ENCODE measurements around the gene SFRP2. TPM values are rescaled to one million over a fixed set of nuclear protein-coding genes. Genes with fewer than 3 reads are reported as not detected.

Gene SFRP2
- total and polyA plus RNA-seq, 2 donors (not counting 1 experiment from before 2014, with no cell fraction given) = under 0.01 TPM; not detected in 1

GRCh38 chr4:153747406-153747955 is 41.4 kb downstream of the SFRP2 start:
- no peak overlapping the region for H2AFZ ChIP-seq (ENCODE audit: low read length)
- no peaks in the 10 kb centered on the region for H3K36me3 ChIP-seq (ENCODE audit: control insufficient read depth, insufficient read depth, low read length)
- no peaks in the 10 kb centered on the region for H3K79me2 ChIP-seq (ENCODE audit: control insufficient read depth, insufficient read depth, low read length)

GRCh38 chr4:153745651-153746050 is 43.2 kb downstream of the SFRP2 start:
- Histone ChIP-seq H3K4me2 (ENCODE audit: extremely low read depth, insufficient read depth, low read length) (no peak overlapping the region), H3K9me3 (ENCODE audit: control insufficient read depth, insufficient read depth, low read depth, low read length) (no peaks in the 10 kb centered on the region), H2AFZ (ENCODE audit: low read length) (no peak overlapping the region), H3K4me3 (replicated peaks in 1 of 4; ENCODE audit: control extremely low read depth in 1 of 4, insufficient read depth in 1 of 4, low read depth in 3 of 4, low read length in 4 of 4) (no peak overlapping the region), H3K36me3 (ENCODE audit: control insufficient read depth, insufficient read depth, low read length) (no peaks in the 10 kb centered on the region), H3K27ac (ENCODE audit: insufficient read depth, low read length) (no peak overlapping the region), H4K20me1 (ENCODE audit: control insufficient read depth, extremely low read depth, insufficient read depth, low read length) (no peaks in the 10 kb centered on the region), H3K9ac (ENCODE audit: insufficient read depth, low read length) (no peak overlapping the region), H3K79me2 (ENCODE audit: control insufficient read depth, insufficient read depth, low read length) (no peaks in the 10 kb centered on the region), H3K27me3 (ENCODE audit: control insufficient read depth, insufficient read depth, low read length) (no peaks in the 10 kb centered on the region), H3K4me1 (ENCODE audit: control insufficient read depth, extremely low read depth, insufficient read depth, low read length) (no peaks in the 10 kb centered on the region)
- TF ChIP-seq EZH2 (IDR thresholded peaks at IDR 0.05; ENCODE audit: low read length, missing control alignments) = no peak
- no peak for DNase-seq (ENCODE audit: low read depth in 2 of 2)

More at GRCh38 chr4:153747406-153747955, 41.4 kb downstream of the SFRP2 start:
- Histone ChIP-seq H3K4me1 (ENCODE audit: control insufficient read depth, extremely low read depth, insufficient read depth, low read length) (no peaks in the 10 kb centered on the region), H3K4me3 (replicated peaks in 1 of 4; ENCODE audit: control extremely low read depth in 1 of 4, insufficient read depth in 1 of 4, low read depth in 3 of 4, low read length in 4 of 4) (no peak overlapping the region), H3K4me2 (ENCODE audit: extremely low read depth, insufficient read depth, low read length) (no peak overlapping the region), H3K27me3 (ENCODE audit: control insufficient read depth, insufficient read depth, low read length) (no peaks in the 10 kb centered on the region), H3K9ac (ENCODE audit: insufficient read depth, low read length) (no peak overlapping the region), H3K27ac (ENCODE audit: insufficient read depth, low read length) (no peak overlapping the region), H3K9me3 (ENCODE audit: control insufficient read depth, insufficient read depth, low read depth, low read length) (no peaks in the 10 kb centered on the region), H4K20me1 (ENCODE audit: control insufficient read depth, extremely low read depth, insufficient read depth, low read length) (no peaks in the 10 kb centered on the region)
- TF ChIP-seq CTCF (conservative IDR thresholded peaks at IDR 0.05 in 1 of 2, IDR thresholded peaks at IDR 0.05 in 1 of 2; ENCODE audit: low read depth in 1 of 2, low read length in 2 of 2) (no peak), EZH2 (IDR thresholded peaks at IDR 0.05; ENCODE audit: low read length, missing control alignments) (no peak)
- DNase-seq (ENCODE audit: low read depth in 2 of 2) = no peak

- no peak for DNase-seq (ENCODE audit: low read depth in 2 of 2)
- no peak overlapping the region for H3K27ac ChIP-seq (ENCODE audit: insufficient read depth, low read length)
- no peak for TF ChIP-seq EZH2 (IDR thresholded peaks at IDR 0.05; ENCODE audit: low read length, missing control alignments)
- TF ChIP-seq CTCF (conservative IDR thresholded peaks at IDR 0.05 in 1 of 2, IDR thresholded peaks at IDR 0.05 in 1 of 2; ENCODE audit: low read depth in 1 of 2, low read length in 2 of 2) = no peak
- H3K79me2 ChIP-seq (ENCODE audit: control insufficient read depth, insufficient read depth, low read length) = no peaks in the 10 kb centered on the region
- no peaks in the 10 kb centered on the region for H3K27me3 ChIP-seq (ENCODE audit: control insufficient read depth, insufficient read depth, low read length)
- no peak overlapping the region for H3K9ac ChIP-seq (ENCODE audit: insufficient read depth, low read length)
- H4K20me1 ChIP-seq (ENCODE audit: control insufficient read depth, extremely low read depth, insufficient read depth, low read length) = no peaks in the 10 kb centered on the region
- H3K4me3 ChIP-seq (replicated peaks in 1 of 4; ENCODE audit: control extremely low read depth in 1 of 4, insufficient read depth in 1 of 4, low read depth in 3 of 4, low read length in 4 of 4) = no peak overlapping the region
- H3K4me1 ChIP-seq (ENCODE audit: control insufficient read depth, extremely low read depth, insufficient read depth, low read length) = no peaks in the 10 kb centered on the region
- H3K4me2 ChIP-seq (ENCODE audit: extremely low read depth, insufficient read depth, low read length) = no peak overlapping the region
- H3K9me3 ChIP-seq (ENCODE audit: control insufficient read depth, insufficient read depth, low read depth, low read length) = no peaks in the 10 kb centered on the region
- no peaks in the 10 kb centered on the region for H3K36me3 ChIP-seq (ENCODE audit: control insufficient read depth, insufficient read depth, low read length)
- H2AFZ ChIP-seq (ENCODE audit: low read length) = no peak overlapping the region
Measured at GRCh38 chr4:153741541-153741940, 47.3 kb downstream of the SFRP2 start.
